Measurements from ENCODE around the gene LCN15.

The LCN15 gene

GRCh38 chr9:136740971-136741882 is 23.1 kb downstream of the LCN15 start:
- no peak for DNase-seq (ENCODE audit: low read depth)

- DNase-seq (ENCODE audit: low read depth): no peak
Observed at GRCh38 chr9:136740491-136740890, 23.8 kb downstream of the LCN15 start.

DNA sequence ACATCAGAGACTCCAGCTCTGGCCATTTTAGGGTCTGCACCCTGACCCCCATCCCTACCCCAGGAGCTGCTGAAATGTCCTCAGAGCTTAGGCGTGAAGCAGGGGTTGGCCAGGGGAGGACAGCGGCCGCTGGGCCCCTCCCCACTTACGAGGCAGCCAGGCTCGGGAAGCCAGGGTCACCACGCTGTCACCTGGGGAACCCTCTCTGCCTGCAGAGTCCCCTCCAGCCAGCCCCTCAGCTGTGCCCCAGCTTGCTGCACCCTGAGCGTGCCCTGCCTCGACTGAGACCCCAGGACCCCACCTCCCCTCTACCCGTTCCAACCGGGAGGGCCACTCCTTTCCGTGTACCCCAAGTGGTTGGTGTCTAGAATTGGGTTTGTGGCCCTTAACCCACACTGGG is 24.2 kb downstream of the LCN15 start:
- DNase-seq (ENCODE audit: low read depth): no peak

GRCh38 chr9:136739509-136739908 is 24.8 kb downstream of the LCN15 start:
- DNase-seq (ENCODE audit: low read depth): no peak

DNA sequence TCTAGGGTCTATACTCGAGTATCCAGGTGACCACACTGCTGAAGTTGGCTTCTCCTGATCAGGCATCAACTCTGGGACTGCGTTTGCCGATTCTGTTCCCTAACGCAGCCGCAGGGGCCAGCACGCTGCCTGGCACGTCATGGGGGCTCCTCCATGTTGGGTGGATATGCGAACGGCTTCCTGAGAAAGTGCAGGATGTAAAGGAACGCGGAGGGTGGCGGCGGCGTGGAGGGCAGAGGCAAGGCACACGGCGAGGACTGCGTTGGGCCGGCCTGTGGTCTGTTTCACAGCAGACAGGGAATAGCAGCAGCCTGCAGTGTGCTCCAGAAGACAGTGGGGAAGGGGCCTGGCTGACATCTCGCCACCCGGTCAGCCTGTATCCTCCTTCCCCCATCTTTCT is 25.4 kb downstream of the LCN15 start:
- DNase-seq (ENCODE audit: low read depth): no peak

DNA sequence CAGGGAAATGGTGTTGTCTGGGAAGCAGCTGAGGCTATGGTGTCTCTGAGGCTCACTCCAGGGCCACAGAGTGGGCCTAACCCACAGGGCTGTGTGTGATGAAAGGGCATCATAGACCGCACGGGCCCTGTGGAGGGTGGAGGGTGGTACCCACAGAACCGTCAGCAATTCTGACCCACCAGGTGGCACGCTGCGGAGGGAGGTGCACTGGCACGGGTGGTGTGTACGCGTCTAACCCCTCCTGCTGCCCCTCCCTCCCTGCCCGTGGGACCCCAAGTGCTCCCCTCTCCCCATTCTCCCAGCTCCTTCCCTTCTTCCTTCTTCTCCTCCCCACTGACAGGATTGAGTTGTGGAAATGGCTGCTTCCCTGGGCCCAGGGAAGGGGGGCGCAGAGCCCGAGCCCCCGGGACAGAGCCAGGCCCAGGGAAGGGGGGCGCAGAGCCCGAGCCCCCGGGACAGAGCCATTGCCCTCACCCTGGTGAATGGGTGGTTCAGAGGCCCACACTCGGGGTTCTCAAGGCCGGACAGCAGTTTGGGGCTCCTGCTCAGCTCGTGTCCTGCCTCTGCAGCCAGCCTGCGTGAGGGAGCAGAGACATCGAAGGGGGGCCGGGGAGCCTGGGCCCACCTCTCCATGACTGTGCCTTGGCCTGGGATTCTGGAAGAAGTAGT is 28.4 kb downstream of the LCN15 start:
- no peak for DNase-seq (ENCODE audit: low read depth)

GRCh38 chr9:136734837-136735496 is 29.4 kb downstream of the LCN15 start:
- no peak for DNase-seq (ENCODE audit: low read depth)

- DNase-seq (ENCODE audit: low read depth): no peak
Observed at GRCh38 chr9:136733611-136734010, 30.7 kb downstream of the LCN15 start.

GRCh38 chr9:136732444-136733178 is 31.7 kb downstream of the LCN15 start:
- no peak for DNase-seq (ENCODE audit: low read depth)

DNA sequence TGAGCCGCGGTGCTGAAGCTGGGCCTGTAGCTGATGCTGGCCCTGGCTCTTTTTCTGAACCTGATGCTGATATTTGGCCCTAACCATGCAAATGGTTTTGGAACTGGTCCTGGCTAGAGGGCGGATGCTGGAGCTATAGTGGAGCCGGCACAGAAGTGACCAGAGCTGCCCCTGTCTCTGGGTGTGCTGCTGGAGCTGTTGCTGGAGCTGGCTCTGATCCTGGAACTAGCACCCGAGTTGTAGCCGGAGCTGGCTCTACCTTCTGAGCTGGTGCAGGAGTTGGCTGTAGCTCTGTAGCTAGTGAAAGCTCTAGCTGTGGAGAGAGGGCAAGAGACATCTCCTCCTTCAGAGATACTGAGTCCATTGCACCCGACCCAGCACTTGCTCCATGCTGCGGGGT is 34.4 kb downstream of the LCN15 start:
- no peak for DNase-seq (ENCODE audit: low read depth)

- DNase-seq (ENCODE audit: low read depth): no peak
Observed at GRCh38 chr9:136729144-136729543, 35.2 kb downstream of the LCN15 start.

DNA sequence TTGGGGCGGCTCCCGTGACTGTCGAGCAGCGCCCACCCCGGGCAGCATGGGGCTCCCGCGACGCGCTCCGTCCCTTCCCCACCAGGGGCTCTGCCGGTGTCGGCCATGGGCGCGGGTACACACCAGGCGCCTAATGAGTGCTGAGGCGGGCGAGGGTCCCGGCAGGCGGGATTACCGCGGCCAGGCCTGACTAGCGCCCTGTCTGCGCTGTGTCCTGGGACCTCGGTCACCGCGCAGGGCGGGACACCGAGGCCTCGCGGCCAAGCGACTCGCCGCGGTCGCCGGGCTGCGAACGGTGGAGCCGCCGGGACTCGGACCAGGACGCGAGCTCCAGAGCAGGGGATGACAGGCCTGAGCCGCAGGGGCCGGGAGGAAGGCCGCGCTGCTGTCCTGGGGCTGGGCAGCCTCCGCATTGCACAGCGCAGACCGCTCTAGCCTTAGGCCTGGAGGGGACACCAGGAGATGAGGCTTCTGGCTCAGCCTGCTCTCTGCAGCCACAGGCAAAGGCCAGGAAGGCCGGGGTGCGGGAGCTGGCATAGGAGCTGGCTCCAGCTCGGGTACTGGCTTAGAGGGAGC is 35.7 kb downstream of the LCN15 start:
- DNase-seq (ENCODE audit: low read depth): no peak

DNA sequence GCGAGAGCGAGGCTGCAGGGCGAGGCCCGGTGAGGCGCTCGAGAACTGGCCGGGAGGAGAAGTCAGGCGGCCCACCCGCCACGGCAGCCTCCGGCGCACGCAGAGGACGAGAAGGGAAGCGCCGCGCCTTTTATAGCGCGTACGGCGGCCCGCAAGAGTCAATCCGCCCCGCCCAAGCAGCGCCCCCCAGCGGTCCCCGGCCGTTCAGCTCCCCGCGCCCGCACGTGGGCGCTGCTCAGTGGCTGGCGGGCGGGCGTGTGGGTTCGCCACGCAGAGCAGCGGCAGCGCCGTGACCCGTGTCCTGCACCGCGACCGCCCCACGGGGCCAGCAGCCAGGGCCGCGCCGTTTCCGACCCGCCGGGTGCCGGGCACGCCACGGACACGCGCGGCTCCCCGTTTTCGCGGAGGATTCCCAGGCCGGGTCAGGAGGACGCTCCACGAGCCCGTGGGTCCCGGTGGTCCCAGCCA is 36.2 kb downstream of the LCN15 start:
- DNase-seq (ENCODE audit: low read depth): no peak

- no peak for DNase-seq (ENCODE audit: low read depth)
Observed at GRCh38 chr9:136726631-136727191, 37.6 kb downstream of the LCN15 start.

DNA sequence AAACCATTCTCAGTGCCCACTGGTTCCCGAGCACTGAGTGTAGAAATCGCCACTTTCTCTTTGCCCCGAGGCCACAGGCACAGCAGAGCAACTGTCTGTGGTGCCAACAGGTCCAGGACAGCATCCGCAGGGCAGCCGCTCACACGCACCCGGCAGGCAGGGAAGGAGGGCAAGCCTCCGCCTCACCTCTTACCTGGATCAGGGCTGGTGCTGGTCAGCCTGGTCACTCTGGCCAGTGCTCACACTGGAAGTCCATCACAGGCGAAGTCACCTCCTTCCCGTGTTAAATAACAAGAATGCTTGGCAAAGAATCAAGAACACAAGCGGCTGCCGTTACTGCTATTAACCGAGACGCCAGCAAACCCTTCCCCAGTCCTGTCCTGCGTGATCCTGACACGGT is 38.2 kb downstream of the LCN15 start:
- no peak for DNase-seq (ENCODE audit: low read depth)

- no peak for DNase-seq (ENCODE audit: low read depth)
Observed at GRCh38 chr9:136725612-136726011, 38.7 kb downstream of the LCN15 start.

- no peak for DNase-seq (ENCODE audit: low read depth)
Observed at GRCh38 chr9:136724772-136725171, 39.5 kb downstream of the LCN15 start.

- DNase-seq (ENCODE audit: low read depth): no peak
Observed at GRCh38 chr9:136723989-136724388, 40.3 kb downstream of the LCN15 start.

DNA sequence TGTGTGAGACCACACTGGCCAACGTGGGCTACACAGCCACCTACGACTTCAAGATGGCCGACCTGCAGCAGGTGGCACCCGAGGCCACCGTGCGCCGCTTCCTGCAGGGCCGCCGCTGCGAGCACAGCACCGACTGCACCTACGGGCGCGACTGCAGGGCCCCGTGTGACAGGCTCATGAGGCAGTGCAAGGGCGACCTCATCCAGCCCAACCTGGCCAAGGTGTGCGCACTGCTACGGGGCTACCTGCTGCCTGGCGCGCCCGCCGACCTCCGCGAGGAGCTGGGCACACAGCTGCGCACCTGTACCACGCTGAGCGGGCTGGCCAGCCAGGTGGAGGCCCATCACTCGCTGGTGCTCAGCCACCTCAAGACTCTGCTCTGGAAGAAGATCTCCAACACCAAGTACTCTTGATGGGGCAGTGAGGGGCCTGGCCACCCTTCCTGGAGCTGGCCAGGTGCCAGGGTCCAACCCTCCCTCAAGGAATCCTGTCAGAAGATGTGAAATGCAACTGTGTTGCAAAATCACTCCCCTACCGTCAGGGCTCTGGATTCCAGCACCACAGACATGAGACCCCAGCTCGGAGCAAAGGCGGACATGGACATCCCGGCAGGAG is 40.8 kb downstream of the LCN15 start:
- DNase-seq (ENCODE audit: low read depth): no peak

DNA sequence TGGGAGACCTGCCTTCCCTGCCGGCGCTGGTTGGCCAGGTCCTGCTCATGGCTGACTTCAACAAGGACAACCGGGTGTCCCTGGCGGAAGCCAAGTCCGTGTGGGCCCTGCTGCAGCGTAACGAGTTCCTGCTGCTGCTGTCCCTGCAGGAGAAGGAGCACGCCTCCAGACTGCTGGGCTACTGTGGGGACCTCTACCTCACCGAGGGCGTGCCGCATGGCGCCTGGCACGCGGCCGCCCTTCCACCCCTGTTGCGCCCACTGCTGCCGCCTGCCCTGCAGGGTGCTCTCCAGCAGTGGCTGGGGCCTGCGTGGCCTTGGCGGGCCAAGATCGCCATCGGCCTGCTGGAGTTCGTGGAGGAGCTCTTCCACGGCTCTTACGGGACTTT is 41.4 kb downstream of the LCN15 start:
- no peak for DNase-seq (ENCODE audit: low read depth)
